Heart right ventricle (tissue), 16 donors: ENCODE data around the gene BCORL1. TPM values are rescaled to one million over a fixed set of nuclear protein-coding genes. Genes with fewer than 3 reads are reported as not detected.

Source experiments
- ATAC-seq, 8 donors: fragments of 200-7000 bp; cut with Tn5 transposase; one replicate each; pipeline ENCODE4 v1.9.1; 2020; ENCODE audit warnings: mild to moderate bottlenecking in 8 of 8, moderate library complexity in 8 of 8, moderate number of reproducible peaks in 1 of 8
- DNase-seq, 2 donors: peaks; one replicate each; pipeline ENCODE4 v3.0.0-alpha.2; 2020
- H3K27ac ChIP-seq, 10 donors: fragments of 200-600 bp; sonication (generic) in 2 of 10; one replicate each; pipeline versions ENCODE4 v1.5.0 to v1.8.0; 2020 to 2022; ENCODE audit warnings: mild to moderate bottlenecking in 3 of 10
- H3K27me3 ChIP-seq, 7 donors: fragments of 200-600 bp; one replicate each; pipeline ENCODE4 v1.8.0; 2021 to 2022; ENCODE audit warnings: mild to moderate bottlenecking in 2 of 7
- H3K36me3 ChIP-seq, 9 donors: fragments of 200-600 bp; sonication (generic) in 1 of 9; one replicate each; pipeline versions ENCODE4 v1.5.0 to v1.8.0; 2020 to 2022; ENCODE audit warnings: mild to moderate bottlenecking in 2 of 9
- H3K4me1 ChIP-seq, 9 donors: fragments of 200-600 bp; sonication (generic) in 1 of 9; one replicate each; pipeline versions ENCODE4 v1.5.0 to v1.8.0; 2020 to 2022; ENCODE audit warnings: mild to moderate bottlenecking in 4 of 9
- H3K4me3 ChIP-seq, 10 donors: fragments of 200-600 bp; sonication (generic) in 2 of 10; one replicate each; pipeline versions ENCODE4 v1.5.0 to v1.8.0; 2020 to 2022; ENCODE audit warnings: mild to moderate bottlenecking in 7 of 10, moderate library complexity in 2 of 10
- H3K9me3 ChIP-seq, 11 donors: fragments of 200-600 bp in 10 of 11; sonication (generic) in 2 of 11; one replicate each; pipeline versions ENCODE4 v1.5.0 to v1.8.0; 2013 to 2022; ENCODE audit warnings: mild to moderate bottlenecking in 2 of 11, control low read depth in 1 of 11, moderate library complexity in 1 of 11
- CTCF ChIP-seq, 9 donors: fragments of 200-600 bp; sonication (generic) in 2 of 9; IDR thresholded peaks; one replicate each; pipeline versions ENCODE4 v1.5.0 to v1.8.0; 2021 to 2022; ENCODE audit warnings: antibody characterized with exemption in 9 of 9, mild to moderate bottlenecking in 5 of 9, moderate library complexity in 1 of 9
- WGBS, 2 donors: extraction: QIAGEN DNeasy Blood & Tissue Kit; methylation state at CpG; one replicate each; pipeline ENCODE4 v1.1.7; 2013; ENCODE audit warnings: inconsistent platforms in 1 of 2; 5-methylcytosine and 5-hydroxymethylcytosine counted together
- intact Hi-C, 10 donors: fragments of 100-400 bp; cut with DNase I; formaldehyde crosslinking; loops; one replicate each; pipeline versions ENCODE4 v1.11.1 to v1.14.2; 2022
- polyA plus RNA-seq, 2 donors: library from polyadenylated mRNA; stranded (reverse); fragments of 200-250 nt; gene quantifications; one replicate each; pipeline ENCODE4 v1.2.3, GENCODE V29; 2013
- total RNA-seq, 10 donors: library from RNA; stranded (reverse); fragmentation: NEBNext Ultra II Directional in 3 of 10; extraction: Animal tissue kit (Norgen Biotek cat#: 25700) in 3 of 10; gene quantifications; one replicate each; pipeline versions ENCODE4 v1.2.1 to v1.2.4, GENCODE V29; 2021 to 2023
- donor health status: Arrhythmogenic right ventricular cardiomyopathy.
- donor health status: ischemic (EF 13 %, LVEDD 7.1; RV severe dilation, severe dysfunction).
- donor health status: healthy with polysubstance abuse.
- donor health status: DM: no; HTN: yes; CAD: no.
- donor health status: DM: no; HTN: no; CAD: no.
- donor health status: ischemic (EF 25% LVEDD 6.9; RV normal size, moderate dysfunction).
- donor health status: ischemic (EF 25% LVEDD 5.7; RV mildly dilated, moderate dysfunction).
- donor health status: healthy.
- donor health status: DM: yes; HTN: yes; CAD: no.
- donor health status: Ischemic cardiomyopathy.
- donor health status: ischemic (EF 35%, LVEDD 5.7; RV mildly dilated, moderate dysfunction).
- donor health status: nonischemic (EF 11% LVEDD 7.7; RV severe dilation, severe dysfunction).
- donor health status: DM: yes; HTN: yes; CAD: no.
- donor health status: PGD.
- donor health status: ischemic (EF 29% LVEDD 5.4; RV normal size, mild dysfunction).
- donor health status: nonischemic (EF 23%, LVEDD 6.1; RV moderate dilation, normal function).

The BCORL1 gene
- total and polyA plus RNA-seq, 12 donors = 2.1 to 12.8 (median 7.8) TPM

GRCh38 chrX:130071611-130072344 lies 89.3 kb downstream of the BCORL1 start:
- H3K4me1 ChIP-seq = no peaks in the 10 kb centered on the region
- H3K36me3 ChIP-seq = peaks cover 0 to 87% (median 0%) of the 10 kb centered on the region in 9 donors
- no peaks in the 10 kb centered on the region for H3K27me3 ChIP-seq
- WGBS, 2 donors = 86 to 88% methylated on average over 17 to 18 of the region's 18 CpGs
- no peak for DNase-seq
- no peak overlapping the region for H3K4me3 ChIP-seq
- no peak overlapping the region for H3K27ac ChIP-seq
- intact Hi-C loops = no loop called here
- no peak for ATAC-seq
- H3K9me3 ChIP-seq = no peaks in the 10 kb centered on the region
- TF ChIP-seq CTCF (IDR thresholded peaks at IDR 0.05) = no peak

GRCh38 chrX:130072345-130072740 lies 89.9 kb downstream of the BCORL1 start:
- Histone ChIP-seq H3K27ac (no peak overlapping the region), H3K36me3 (peaks cover 0 to 81% (median 0%) of the 10 kb centered on the region in 9 donors), H3K4me1 (no peaks in the 10 kb centered on the region), H3K27me3 (no peaks in the 10 kb centered on the region), H3K4me3 (no peak overlapping the region), H3K9me3 (no peaks in the 10 kb centered on the region)
- no peak for TF ChIP-seq CTCF (IDR thresholded peaks at IDR 0.05)
- WGBS, 2 donors = 81 to 82% methylated on average over 6 to 10 of the region's 10 CpGs
- no peak for ATAC-seq
- intact Hi-C loops = no loop called here
- DNase-seq = no peak

- H3K9me3 ChIP-seq = no peaks in the 10 kb centered on the region
- no peak overlapping the region for H3K4me3 ChIP-seq
- TF ChIP-seq CTCF (IDR thresholded peaks at IDR 0.05) = no peak
- H3K36me3 ChIP-seq = peaks cover 0 to 55% (median 0%) of the 10 kb centered on the region in 9 donors
- WGBS, 2 donors = 76 to 78% methylated on average over 4 of the region's 4 CpGs
- no peak overlapping the region for H3K27ac ChIP-seq
- H3K4me1 ChIP-seq = peaks cover 0 to 11% (median 0%) of the 10 kb centered on the region in 9 donors
- ATAC-seq = no peak
- intact Hi-C loops = loop anchor here in 1 of 10 donors (5.0 kb wide), 1 partner anchor 117 kb away; no protein-coding TSS in a partner anchor
- DNase-seq = no peak
- H3K27me3 ChIP-seq = peaks cover 0 to 6% (median 0%) of the 10 kb centered on the region in 7 donors
Observed at GRCh38 chrX:130075777-130076176, 93.3 kb downstream of the BCORL1 start.

GRCh38 chrX:130079824-130080406 lies 97.5 kb downstream of the BCORL1 start:
- TF ChIP-seq CTCF (IDR thresholded peaks at IDR 0.05) = peak; percentile 55 to 76 (median 72)
- Histone ChIP-seq H3K4me3 (no peak overlapping the region), H3K27ac (no peak overlapping the region), H3K36me3 (peaks cover 0 to 17% (median 0%) of the 10 kb centered on the region in 9 donors), H3K4me1 (peaks cover 0 to 37% (median 21%) of the 10 kb centered on the region in 9 donors), H3K27me3 (peaks cover 0 to 6% (median 0%) of the 10 kb centered on the region in 7 donors), H3K9me3 (no peaks in the 10 kb centered on the region)
- intact Hi-C loops = loop anchor here (1.0 to 5.0 kb wide), 7 partner anchors 37 to 113 kb away; partner anchors contain the start of gene AIFM1 (in 1 of the 10)
- DNase-seq (peak; percentile 18 to 58), ATAC-seq (peak in 7 of 8 donors; percentile 21 to 65 (median 58))
- WGBS, 2 donors = 38 to 41% methylated on average over 9 of the region's 9 CpGs
